SK-N-SH (cell line): ENCODE data around the gene IGDCC3.

Source experiments
- CTCF ChIP-seq: fragments of 200-600 bp; sonication (generic); IDR thresholded peaks from 2 replicates; pipeline ENCODE4 v1.6.1; 2017; ENCODE audit warnings: antibody characterized with exemption, mild to moderate bottlenecking, moderate library complexity
- EZH2phosphoT487 ChIP-seq: fragments of 200-600 bp; sonication (generic); IDR thresholded peaks from 2 replicates; pipeline ENCODE4 v1.6.1; 2017; ENCODE audit warnings: low read depth, mixed run types, mild to moderate bottlenecking, antibody characterized with exemption, moderate library complexity, borderline replicate concordance
- GABPA ChIP-seq: IDR thresholded peaks from 2 replicates; pipeline ENCODE4 v1.4.0; 2012; ENCODE audit warnings: low read depth, mild to moderate bottlenecking
- MXI1 ChIP-seq: IDR thresholded peaks from 2 replicates; pipeline ENCODE4 v1.6.1; 2012; ENCODE audit warnings: mild to moderate bottlenecking, low read depth, low read length, improper control_type of control experiment
- NFIC ChIP-seq: IDR thresholded peaks from 2 replicates; pipeline ENCODE4 v1.4.0; 2012; ENCODE audit warnings: borderline replicate concordance
- POLR2AphosphoS5 ChIP-seq: IDR thresholded peaks from 2 replicates; pipeline ENCODE4 v1.6.1; 2012; ENCODE audit warnings: low read depth, low read length
- RAD21 ChIP-seq: IDR thresholded peaks from 2 replicates; pipeline ENCODE4 v1.6.1; 2012; ENCODE audit warnings: mild to moderate bottlenecking, low read length
- RCOR1 ChIP-seq: fragments of 150-350 bp; IDR thresholded peaks from 2 replicates; pipeline ENCODE4 v1.6.1; 2017; ENCODE audit warnings: antibody characterized with exemption, low read length
- REST ChIP-seq: IDR thresholded peaks from 2 replicates; pipeline ENCODE4 v1.6.1; 2012; ENCODE audit warnings: mild to moderate bottlenecking, low read depth, low read length, moderate library complexity
- RFX5 ChIP-seq: IDR thresholded peaks from 2 replicates; pipeline ENCODE4 v1.6.1; 2012; ENCODE audit warnings: mild to moderate bottlenecking, improper control_type of control experiment, low read length
- SIN3A ChIP-seq: IDR thresholded peaks from 2 replicates; pipeline ENCODE4 v1.6.1; 2012; ENCODE audit warnings: low read depth, mild to moderate bottlenecking, low read length, moderate library complexity, borderline replicate concordance
- USF1 ChIP-seq: IDR thresholded peaks from 2 replicates; pipeline ENCODE4 v1.4.0; 2012; ENCODE audit warnings: low read depth, borderline replicate concordance

GRCh38 chr15:65377105-65377975 is 462 bp downstream of the IGDCC3 start:
- TF ChIP-seq CTCF, result no peak
- TF ChIP-seq EZH2phosphoT487, result no peak
- TF ChIP-seq GABPA, result no peak
- TF ChIP-seq SIN3A, result no peak
- TF ChIP-seq POLR2AphosphoS5, result no peak
- TF ChIP-seq RAD21, result no peak
- TF ChIP-seq RFX5, result no peak
- no peak for TF ChIP-seq MXI1
- TF ChIP-seq USF1, result no peak
- no peak for TF ChIP-seq NFIC
- TF ChIP-seq REST, result no peak
- TF ChIP-seq RCOR1, result no peak
